Liver (tissue), 3 donors: Measurements from ENCODE around the gene SERP2.

Experiments
- ATF3 ChIP-seq: IDR thresholded peaks from 2 replicates; pipeline ENCODE4 v1.6.1; 2016; ENCODE audit warnings: antibody characterized with exemption
- CTCF ChIP-seq: fragments of 150-350 bp; IDR thresholded peaks from 2 replicates; pipeline ENCODE4 v1.5.1; 2017; ENCODE audit warnings: improper control_type of control experiment, low read depth, low read length; ENCODE audit not compliant: missing input control
- EGR1 ChIP-seq, 2 donors: IDR thresholded peaks; 2 replicates each; pipeline ENCODE4 v1.6.1; 2016 to 2018; ENCODE audit warnings: antibody characterized with exemption in 2 of 2, low read depth in 2 of 2
- FOXA1 ChIP-seq: IDR thresholded peaks from 2 replicates; pipeline ENCODE4 v1.6.1; 2016; ENCODE audit warnings: antibody characterized with exemption
- GABPA ChIP-seq, 2 donors: IDR thresholded peaks in 1 of 2; conservative IDR thresholded peaks in 1 of 2; 2 replicates each; pipeline ENCODE4 v1.6.1; 2016; ENCODE audit warnings: antibody characterized with exemption in 2 of 2, mild to moderate bottlenecking in 1 of 2, moderate library complexity in 1 of 2
- HNF4A ChIP-seq, 2 donors: conservative IDR thresholded peaks; 2 replicates each; pipeline ENCODE4 v1.6.1; 2016; ENCODE audit warnings: antibody characterized with exemption in 2 of 2, mild to moderate bottlenecking in 2 of 2
- JUND ChIP-seq, 2 donors: IDR thresholded peaks; 2 replicates each; pipeline ENCODE4 v1.6.1; 2016; ENCODE audit warnings: antibody characterized with exemption in 2 of 2
- MAX ChIP-seq: IDR thresholded peaks from 2 replicates; pipeline ENCODE4 v1.6.1; 2016; ENCODE audit warnings: antibody characterized with exemption
- RAD21 ChIP-seq, 2 donors: IDR thresholded peaks; 2 replicates each; pipeline ENCODE4 v1.6.1; 2016; ENCODE audit warnings: antibody characterized with exemption in 2 of 2, mild to moderate bottlenecking in 2 of 2
- REST ChIP-seq: IDR thresholded peaks from 2 replicates; pipeline ENCODE4 v1.6.1; 2016; ENCODE audit warnings: antibody characterized with exemption, mild to moderate bottlenecking
- SP1 ChIP-seq: IDR thresholded peaks from 2 replicates; pipeline ENCODE4 v1.6.1; 2018; ENCODE audit warnings: antibody characterized with exemption, mild to moderate bottlenecking
- TAF1 ChIP-seq: conservative IDR thresholded peaks from 2 replicates; pipeline ENCODE4 v1.6.1; 2016; ENCODE audit warnings: antibody characterized with exemption, mild to moderate bottlenecking
- YY1 ChIP-seq: IDR thresholded peaks from 2 replicates; pipeline ENCODE4 v1.6.1; 2016; ENCODE audit warnings: antibody characterized with exemption, mild to moderate bottlenecking
- ZBTB33 ChIP-seq: IDR thresholded peaks from 2 replicates; pipeline ENCODE4 v1.6.1; 2016; ENCODE audit warnings: antibody characterized with exemption
- donor health status: healthy.
- donor health status: healthy.

GRCh38 chr13:44386913-44387556, 13.4 kb downstream of the SERP2 start:
- no peak for TF ChIP-seq CTCF
- no peak for TF ChIP-seq HNF4A (conservative IDR thresholded peaks at IDR 0.05)
- no peak for TF ChIP-seq RAD21 (IDR thresholded peaks at IDR 0.05)
- no peak for TF ChIP-seq MAX
- TF ChIP-seq ATF3 = no peak
- no peak for TF ChIP-seq SP1
- TF ChIP-seq REST = no peak
- no peak for TF ChIP-seq TAF1
- no peak for TF ChIP-seq ZBTB33
- TF ChIP-seq EGR1 (IDR thresholded peaks at IDR 0.05; ENCODE audit: low read depth in 2 of 2) = no peak
- TF ChIP-seq YY1 = no peak
- no peak for TF ChIP-seq GABPA (IDR thresholded peaks at IDR 0.05 in 1 of 2, conservative IDR thresholded peaks at IDR 0.05 in 1 of 2)
- no peak for TF ChIP-seq JUND (IDR thresholded peaks at IDR 0.05)
- TF ChIP-seq FOXA1 = no peak
